ENCODE results near the gene TMPRSS9.
"Not testable (repeated sequence)": the region's sequence is repeated elsewhere in the genome, so short reads cannot be mapped to it uniquely, and the experiment has no call there.

The TMPRSS9 gene

DNA sequence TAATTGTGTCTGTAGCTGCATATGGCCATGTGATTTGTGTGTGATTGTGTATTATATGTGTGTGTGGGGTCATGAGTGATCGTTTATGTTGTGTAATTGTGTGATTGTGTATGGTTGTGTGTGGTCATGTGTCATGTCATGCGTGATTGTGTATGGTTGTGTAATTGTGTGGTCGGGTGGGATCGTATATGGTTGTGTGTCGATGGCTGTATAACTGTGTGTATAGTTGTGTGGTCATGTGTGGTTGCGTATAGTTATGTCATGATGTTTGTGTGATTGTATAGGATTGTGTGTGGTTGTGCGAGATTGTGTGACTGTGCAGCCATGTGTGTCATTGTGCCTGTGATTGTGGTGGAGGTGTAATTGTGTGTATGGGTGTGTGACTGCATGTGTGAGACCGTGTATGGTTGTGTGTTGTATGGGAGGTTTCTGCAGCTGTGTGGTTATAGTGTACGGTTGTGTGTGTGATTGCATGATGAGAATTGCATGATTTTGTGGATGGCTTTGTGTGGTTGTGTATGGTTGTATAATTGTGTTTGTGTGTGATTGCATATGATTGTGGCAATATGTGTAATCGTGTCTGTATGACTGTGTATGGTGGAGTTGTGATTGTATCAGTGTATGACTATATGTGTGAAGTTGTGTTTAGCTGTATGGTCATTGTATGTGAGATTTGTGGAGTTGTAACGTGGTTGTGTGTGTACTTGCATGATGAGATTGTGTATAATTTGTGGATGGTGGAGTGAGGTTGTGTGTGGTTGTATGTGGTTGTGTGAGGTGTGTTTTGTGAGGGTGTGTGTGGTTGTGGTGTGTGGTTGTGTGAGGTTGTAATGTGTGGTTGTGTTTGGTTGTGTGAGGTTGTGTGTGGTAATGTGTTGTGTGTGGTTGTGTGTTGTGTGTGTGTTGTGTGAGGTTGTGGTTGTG lies 2.2 kb downstream of the TMPRSS9 start:
- DNase-seq (ENCODE audit: low spot score) = no peak

DNA sequence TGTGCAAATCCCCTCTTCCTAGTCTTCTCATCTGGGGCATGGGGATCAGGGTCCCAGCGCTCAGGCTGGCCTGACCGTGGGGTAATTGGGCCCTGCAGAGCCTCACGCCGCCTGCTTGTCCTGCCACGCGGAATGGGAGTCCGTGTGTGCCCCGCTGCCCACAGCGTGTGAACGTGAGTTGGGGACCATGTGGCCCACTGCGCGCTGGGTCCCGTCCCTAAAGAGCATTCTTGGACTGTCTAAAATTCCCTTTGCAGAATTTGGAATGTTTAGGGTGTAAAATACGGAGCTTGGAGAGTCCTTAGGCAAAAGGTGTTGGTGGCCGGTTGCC lies 2.9 kb downstream of the TMPRSS9 start:
- DNase-seq (ENCODE audit: low spot score) = no peak

DNA sequence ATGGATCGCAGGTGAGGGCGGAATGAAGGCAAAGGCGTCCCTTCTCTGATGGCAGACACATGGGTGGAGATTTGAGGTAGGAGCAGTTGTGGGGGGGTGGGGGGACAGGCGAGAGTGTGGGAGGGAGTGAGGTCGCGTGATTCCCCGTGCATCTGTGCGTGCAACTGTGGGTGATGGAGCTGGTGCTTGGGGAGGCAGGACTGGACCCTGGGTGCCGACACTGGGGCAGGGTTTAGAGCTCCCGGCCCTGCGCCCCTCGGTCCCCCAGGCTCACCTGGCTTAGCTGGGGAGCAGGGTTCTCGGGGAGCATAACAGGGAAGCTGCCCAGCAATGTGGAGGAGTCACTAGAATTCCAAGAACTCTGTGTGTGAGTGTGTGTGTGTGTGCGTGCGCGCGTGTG lies 3.4 kb downstream of the TMPRSS9 start:
- DNase-seq (ENCODE audit: low spot score) = no peak

DNA sequence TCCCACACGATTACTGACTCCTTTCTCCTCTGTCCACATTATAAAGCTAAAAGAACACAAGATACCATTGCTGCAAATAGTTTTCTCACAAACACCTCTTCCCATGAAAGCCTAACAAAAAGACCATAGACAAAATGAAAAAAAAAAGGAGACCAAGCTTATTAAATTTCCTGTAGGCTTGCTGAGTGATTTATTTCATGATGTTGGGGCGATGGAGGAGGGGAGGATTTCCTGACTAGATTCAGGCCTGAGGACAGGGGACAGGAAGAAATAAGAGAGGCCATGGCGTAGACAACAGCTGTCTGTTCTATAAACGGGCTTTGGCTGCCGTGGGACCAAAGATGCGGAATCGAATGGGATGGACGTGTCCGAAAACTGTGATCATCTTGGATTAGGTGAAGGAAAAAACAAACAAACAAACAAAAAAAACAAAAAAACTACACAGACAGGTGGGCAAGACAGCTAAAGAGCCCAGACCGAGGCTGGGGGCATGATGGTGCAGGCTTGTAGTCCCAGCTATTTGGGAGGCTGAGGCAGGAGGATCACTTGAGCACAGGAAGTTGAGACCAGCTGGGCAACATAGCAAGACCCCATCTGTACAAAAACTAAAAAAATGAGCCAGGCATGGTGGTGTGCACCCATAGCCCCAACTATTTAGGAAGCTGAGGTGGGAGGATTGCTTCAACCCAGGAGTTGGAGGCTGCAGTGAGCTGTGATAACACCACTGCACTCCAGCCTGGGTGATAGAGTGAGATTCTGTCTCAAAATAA lies 5.3 kb downstream of the TMPRSS9 start:
- DNase-seq (ENCODE audit: low spot score) = no peak

DNA sequence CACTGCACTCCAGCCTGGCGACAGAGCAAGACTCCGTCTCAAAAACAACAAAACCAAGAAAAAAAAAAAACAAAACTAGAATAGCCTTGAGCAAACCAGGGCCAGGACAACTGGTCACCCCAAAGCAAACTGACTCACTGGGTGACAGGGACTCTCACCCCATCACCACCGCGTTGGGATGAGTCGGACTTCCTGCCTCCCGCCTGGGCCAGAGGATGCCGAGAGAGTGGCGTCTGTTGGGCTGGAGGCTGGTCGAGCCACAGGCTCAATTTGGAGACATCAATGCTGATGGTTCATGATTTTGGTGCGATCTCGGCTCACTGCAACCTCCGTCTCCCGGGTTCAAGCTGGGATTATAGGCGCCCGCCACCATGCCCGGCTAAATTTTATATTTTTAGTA lies 11.6 kb downstream of the TMPRSS9 start:
- peak; percentile 72 for DNase-seq (ENCODE audit: low spot score)

DNA sequence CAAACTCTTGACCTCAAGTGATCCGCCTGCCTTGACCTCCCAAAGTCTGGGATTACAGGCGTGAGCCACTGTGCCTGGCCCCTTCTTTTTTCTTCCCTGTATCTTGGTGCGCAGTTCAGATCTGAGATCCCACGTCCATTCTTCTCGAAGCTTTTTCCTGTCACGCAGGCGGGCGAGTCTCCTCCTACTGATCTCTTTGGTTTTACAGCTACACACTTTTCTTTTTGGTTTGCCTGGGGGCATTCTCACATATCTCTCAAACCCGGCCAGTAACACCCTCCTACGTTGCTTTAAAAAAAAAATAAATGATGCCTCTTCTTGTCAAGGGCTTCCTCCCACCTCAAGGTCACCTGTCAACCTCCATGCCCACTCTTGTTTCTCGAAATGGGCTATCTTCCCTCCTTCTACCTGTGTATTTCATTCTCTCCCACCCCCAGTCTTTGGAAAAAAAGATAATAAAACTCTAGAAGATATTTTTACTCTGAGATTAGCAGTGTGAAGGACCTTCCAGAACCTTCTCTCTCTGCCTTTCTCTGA lies 12.1 kb downstream of the TMPRSS9 start:
- DNase-seq (ENCODE audit: low spot score) = no peak

DNA sequence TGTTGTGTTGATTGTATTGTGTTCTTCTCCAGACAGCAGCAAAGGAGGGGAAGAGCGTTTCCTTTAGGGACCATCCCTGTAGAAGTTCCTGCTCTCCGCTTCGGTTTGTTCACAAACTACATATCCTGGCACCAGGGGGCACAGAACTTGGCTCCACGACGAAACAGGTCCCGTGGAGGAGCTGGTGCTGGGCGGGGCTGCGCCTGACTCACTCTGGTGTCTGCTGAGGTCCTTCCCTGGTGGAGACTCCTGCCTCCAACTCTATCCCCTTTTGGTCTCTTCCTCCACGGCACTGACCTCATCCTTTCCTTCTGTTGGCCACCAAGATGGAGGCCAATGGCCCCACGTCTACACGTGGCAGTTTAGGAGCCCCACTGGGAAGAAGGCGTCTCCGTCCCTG lies 14.7 kb downstream of the TMPRSS9 start:
- DNase-seq (ENCODE audit: low spot score) = no peak

DNA sequence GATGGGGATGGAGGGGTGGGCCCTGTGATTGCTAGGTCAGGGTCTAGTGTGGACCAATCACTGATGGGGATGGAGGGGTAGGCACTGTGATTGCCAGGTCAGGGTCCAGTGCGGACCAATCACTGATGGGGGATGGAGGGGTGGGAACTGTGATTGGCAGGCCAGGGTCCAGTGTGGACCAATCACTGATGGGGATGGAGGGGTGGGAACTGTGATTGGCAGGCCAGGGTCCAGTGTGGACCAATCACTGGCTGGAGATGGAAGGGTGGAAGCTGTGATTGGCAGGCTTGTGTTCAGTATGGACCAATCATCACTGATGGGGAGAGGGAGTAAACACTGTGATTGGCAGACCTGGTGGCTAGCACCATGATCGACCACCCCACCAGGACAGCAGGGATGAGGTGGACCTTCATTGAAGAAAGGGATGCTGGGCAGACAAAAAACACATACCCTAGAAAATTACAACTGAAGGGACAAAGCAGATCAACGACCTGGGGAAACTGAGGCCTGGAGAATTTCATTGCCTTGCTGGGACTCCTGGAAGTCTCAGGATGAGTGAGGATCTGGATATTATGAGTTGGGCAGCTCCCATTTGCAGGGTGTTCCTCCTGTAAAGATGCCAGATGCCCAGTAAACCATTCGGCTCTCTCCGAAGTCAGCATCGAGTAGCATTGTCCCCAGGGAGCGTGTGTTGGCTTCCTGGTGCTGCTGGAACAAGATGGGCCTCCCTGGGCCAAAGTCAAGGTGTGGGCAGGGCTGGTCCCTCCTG lies 15.5 kb downstream of the TMPRSS9 start:
- no peak for DNase-seq (ENCODE audit: low spot score)

DNA sequence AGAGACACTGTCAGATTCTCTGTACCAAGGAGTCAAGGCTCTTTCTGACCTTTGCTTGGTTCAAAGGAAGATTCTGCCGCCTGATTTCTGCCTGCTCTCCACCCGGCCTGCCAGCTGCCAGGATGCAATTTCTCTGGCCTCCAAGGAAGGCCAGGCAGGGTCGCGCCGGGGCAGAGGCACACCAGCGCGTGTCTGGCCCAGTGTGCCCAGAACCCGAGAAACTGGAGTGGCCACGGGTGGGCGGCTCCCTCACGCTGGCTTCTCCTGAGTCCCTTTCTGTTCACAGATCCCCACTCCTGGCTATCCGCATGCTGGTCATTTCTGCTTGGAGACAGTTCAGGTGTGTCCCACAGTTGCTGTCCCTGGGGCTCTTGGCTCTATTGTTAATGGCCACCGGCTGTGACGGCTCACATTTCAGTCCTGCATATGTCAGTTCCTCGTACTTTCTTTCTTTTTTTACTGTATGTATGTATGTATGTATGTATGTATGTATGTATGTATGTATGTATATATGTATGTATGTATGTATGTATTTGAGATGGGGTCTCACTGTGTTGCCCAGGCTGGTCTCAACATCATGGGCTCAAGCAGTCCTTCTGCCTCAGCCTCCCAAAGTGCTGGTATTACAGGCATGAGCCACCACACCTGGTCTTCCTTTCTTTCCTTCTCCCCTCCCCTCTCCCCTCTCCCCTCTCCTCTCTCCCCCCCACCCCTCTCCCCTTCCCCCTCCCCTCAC lies 16.9 kb downstream of the TMPRSS9 start:
- no peak for DNase-seq (ENCODE audit: low spot score)

DNA sequence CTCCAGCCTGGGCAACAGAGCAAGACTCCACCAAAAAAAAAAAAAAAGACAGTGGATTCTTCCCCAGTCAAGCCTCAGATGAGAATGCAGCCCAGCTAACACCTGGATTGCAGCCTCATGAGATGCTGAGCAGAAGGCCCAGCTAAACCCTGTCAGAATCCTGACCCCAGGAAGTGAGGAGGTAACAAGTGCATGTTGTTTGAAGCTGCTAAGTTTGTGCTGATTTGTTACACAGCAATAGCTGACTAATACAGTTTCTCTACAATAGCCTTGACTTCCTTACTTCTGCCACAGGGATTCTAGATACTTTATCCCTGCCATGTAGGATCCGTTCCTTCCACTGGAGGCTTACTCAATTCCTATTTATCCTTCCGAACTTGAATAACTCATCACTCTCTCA lies 20.5 kb downstream of the TMPRSS9 start:
- no peak for DNase-seq (ENCODE audit: low spot score)

DNA sequence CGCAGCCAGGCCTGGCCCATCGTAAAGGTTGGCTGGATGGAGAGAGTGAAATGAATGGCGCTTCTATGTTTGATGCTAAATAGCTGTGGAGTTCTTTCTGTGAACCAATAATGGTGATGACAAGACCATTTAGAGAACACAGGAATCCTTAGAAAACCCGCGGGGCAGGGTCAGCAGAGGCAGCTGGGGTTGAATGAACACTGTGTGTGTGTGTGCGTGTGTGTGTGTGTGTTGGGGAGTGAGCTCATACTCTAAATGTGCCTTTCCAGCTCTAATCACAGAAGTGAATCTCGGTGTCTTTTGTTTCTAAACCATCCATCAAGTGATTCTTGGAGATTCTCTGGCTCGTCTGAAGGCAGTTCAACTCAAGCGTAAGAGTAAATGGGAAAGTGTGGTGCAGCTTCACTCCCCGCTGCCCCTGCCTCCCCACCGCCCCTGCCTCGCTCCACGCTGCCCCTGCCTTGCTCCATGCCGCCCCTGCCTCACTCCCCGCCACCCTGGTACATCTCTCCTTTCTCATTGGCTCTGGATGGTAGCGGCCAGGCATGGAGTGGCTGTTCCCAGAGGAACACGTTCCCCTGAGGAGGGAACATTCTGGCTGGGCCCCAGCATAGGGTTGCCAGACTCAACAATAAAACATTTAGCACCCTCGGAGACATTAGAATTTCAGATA lies 21.2 kb downstream of the TMPRSS9 start:
- DNase-seq (ENCODE audit: low spot score) = no peak

DNA sequence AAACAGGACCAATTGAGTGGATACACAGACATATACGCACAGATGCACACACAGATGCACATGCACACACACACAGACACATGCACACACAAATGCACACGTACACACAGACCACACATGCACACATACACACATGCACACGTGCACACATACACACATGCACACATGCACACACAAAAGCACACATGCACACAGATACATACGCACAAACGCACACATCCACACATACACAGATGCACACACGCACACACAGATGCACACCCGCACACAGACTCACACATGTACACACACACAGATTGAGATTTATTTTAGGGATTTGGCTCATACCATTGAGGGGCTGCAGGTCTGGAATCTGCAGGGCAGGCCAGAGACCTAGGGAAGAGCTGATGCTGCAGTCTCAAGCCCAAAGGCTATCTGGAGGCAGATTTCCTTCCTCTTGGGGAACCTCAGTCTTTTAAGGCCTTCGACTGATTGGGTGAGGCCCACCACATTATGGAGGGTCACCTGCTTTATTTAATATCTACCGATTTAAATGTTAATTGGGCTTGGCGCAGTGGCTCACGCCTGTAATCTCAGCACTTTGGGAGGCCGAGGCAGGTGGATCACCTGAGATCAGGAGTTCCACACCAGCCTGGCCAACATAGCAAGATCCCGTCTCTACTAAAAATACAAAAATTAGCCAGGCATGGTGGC lies 22.6 kb downstream of the TMPRSS9 start:
- DNase-seq (ENCODE audit: low spot score) = no peak

DNA sequence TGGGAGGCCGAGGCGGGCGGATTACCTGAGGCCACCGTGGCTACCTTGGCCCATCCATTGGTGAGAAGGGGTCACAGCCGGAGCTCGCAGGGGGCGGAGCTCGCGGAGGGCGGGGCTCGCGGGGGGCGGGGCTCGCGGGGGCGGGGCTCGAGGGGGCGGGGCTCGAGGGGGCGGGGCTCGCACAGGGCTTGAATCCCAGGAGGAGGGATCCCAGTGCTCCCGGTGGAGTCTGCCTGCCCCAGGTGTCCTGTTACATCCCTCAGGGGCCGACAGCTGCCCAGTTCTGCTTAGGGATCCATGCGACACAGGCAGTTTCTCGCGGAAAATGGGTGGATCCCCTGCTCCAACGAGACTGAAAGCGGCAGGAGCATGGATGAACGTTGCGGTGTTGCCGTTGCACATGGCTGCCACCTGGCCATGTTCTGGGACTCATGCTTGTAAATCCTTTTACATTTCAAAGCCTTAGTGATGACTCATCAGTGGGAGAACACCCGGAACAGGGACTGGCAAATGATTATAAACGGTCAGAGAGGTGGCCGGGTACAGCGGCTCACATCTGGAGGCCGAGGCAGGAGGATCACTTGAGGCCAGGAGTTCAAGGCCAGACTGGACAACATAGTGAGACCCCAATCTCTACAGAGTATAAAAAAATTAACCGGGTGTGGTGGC lies 25.1 kb downstream of the TMPRSS9 start:
- DNase-seq (ENCODE audit: low spot score) = peak; percentile 80

DNA sequence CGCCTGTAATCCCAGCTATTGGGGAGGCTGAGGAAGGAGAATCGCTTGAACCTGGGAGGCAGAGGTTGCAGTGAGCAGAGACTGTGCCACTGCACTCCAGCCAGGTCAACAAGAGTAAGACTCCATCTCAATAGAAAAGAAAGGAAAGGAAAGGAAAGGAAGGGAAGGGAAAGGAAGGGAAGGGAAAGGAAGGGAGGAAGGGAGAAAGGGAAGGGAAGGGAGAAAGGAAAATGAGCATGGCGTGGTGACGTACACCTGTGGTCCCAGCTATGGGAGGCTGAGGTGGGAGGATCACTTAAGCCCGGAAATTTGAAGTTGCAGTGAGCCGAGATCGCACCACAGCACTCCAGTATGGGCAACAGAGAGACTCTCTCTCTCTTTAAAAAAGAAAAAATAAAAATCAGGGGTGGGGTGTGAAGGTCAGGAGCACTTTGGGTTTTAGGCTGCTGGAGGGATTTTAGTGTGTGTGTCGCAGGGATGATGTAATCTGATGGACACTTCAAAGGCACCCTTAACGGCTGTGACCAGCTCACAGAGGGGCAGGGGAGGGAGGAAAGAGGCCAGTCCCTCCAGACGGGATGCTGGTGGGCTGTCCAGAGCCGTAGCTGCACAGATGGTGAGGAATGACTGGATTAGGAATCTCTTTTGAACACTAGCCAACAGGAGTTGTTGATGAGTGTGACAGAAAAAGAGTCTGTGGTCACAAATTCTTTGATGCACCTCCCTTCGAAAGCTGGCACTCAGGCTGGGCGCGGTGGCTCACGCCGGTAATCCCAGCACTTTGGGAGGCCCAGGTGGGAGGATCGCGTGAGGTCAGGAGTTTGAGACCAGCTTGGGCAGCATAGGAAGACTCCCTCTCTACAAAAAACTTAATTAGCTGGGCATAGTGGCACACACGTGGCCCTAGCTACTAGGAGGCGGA lies 27.6 kb downstream of the TMPRSS9 start:
- DNase-seq (ENCODE audit: low spot score) = no peak

DNA sequence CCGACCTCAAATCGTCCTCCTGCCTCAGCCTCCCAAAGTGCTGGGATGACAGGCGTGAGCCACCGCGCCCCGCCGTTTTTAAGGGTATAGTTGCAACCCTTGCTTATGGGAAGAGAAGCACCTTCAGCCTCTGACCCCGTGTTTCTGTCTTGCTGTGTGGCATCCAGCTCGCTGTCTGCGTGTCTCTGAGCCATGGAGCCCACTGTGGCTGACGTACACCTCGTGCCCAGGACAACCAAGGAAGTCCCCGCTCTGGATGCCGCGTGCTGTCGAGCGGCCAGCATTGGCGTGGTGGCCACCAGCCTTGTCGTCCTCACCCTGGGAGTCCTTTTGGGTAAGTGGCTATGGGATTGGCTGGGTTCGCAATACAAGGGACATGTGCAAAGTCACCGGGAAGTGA lies 29.5 kb downstream of the TMPRSS9 start:
- DNase-seq (ENCODE audit: low spot score) = no peak

DNA sequence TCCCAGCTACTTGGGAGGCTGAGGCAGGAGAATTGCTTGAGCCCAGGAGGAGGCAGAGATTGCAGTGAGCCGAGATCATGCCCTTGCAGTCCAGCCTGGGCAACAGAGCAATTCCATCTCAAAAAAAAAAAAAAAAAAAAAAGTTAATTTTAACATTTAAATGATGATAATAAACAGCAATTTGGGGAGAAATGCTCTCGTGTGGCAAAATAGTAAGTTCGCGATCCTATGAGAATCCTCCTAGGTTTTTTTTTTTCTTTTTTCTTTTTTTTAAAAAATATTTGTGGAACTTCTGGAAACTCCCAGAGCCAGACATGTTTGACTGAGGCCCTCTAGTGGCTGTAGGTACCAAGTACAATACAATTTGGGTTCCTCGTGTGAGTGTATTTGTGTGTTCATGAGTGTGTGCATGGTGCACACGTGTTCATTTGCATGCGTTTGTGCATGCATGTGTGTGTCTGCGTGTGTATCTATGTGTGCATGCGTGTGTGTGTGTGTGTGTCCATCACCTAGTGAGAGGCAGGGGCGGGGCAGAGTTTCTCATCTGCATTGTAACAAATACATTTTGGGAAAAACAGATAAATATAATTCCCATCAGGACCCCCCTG lies 31.2 kb downstream of the TMPRSS9 start:
- DNase-seq (ENCODE audit: low spot score) = peak; percentile 71

DNA sequence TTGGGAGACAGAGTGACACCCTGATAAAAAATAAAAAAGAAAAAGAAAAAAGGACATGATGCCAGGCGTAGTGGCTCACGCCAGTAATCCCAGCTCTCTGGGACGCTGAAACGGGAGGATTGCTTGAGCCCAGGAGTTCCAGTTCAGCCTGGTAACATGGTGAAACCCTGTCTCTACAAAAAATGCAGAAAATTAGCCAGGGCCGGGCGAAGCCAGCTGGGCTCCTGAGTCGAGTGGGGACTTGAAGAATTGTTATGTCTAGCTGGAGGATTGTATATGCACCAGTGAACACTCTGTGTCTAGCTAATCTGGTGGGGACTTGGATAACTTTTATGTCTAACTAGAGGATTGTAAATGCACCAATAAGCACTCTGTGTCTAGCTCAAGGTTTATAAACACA lies 32.3 kb downstream of the TMPRSS9 start:
- DNase-seq (ENCODE audit: low spot score) = no peak

DNA sequence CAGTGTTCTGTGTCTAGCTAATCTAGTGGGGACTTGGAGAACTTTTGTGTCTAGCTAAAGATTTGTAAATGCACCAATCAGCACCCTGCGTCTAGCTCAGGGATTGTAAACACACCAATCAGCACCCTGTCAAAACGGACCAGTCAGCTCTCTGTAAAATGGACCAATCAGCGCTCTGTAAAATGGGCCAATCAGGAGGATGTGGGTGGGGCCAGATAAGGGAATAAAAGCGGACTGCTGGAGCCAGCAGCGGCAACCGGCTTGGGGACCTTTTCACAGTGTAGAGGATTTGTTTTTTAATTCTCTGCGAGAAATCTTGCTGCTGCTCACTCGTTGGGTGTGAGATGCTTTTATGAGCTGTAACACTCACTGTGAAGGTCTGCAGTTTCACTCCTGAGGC lies 32.8 kb downstream of the TMPRSS9 start:
- not testable (repeated sequence) for DNase-seq (ENCODE audit: low spot score)

All from AG08395 (cell line).